Measurements from ENCODE around the gene COL5A3. TPM values are rescaled to one million over a fixed set of nuclear protein-coding genes. Genes with fewer than 3 reads are reported as not detected.

The COL5A3 gene
- total and polyA plus RNA-seq, 2 experiments from 2014 or later: 1.0 to 1.2 TPM

DNA sequence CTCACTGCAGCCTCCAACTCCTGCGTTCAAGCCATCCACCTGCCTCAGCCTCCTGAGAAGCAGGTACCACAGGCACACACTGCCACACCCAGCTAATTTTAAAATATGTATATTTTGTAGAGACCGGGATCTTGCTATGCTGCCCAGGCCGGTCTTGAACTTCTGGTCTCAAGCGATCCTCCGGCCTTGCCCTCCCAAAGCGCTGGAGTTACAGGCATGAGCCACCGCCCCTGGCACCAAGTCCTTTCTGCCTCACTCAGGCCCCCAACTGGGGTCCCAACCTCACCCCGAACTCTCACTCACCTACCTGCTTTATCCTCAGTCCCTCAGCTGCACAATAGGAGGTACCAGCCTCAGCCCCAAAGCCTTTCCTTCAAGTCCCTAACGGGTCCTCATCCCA, 635 bp upstream of the COL5A3 start:
- H3K27me3 Mint-ChIP-seq (ENCODE audit: insufficient read depth, low read depth, poor library complexity): peaks cover 30% of the 10 kb centered on the region
- no peak overlapping the region for H3K27ac ChIP-seq (ENCODE audit: low read depth)

More for the DNA sequence above, 635 bp upstream of the COL5A3 start:
- Histone ChIP-seq H3K4me2 (no peak overlapping the region), H3K27me3 (ENCODE audit: insufficient read depth) (peaks cover 24% of the 10 kb centered on the region), H3K36me3 (ENCODE audit: insufficient read depth) (no peaks in the 10 kb centered on the region), H3K79me2 (replicated peaks; ENCODE audit: insufficient read depth) (no peaks in the 10 kb centered on the region), H3F3A (replicated peaks; ENCODE audit: low read depth) (no peaks in the 10 kb centered on the region), H3K9me2 (ENCODE audit: insufficient read depth) (no peaks in the 10 kb centered on the region), H2AFZ (no peak overlapping the region), H3K4me3 (peak overlapping the region; percentile 56), H4K20me1 (replicated peaks; ENCODE audit: insufficient read depth) (no peaks in the 10 kb centered on the region), H3K4me1 (ENCODE audit: insufficient read depth) (no peaks in the 10 kb centered on the region)
- ATAC-seq: no peak
- DNase-seq (ENCODE audit: low spot score): no peak
- TF ChIP-seq NANOG (IDR thresholded peaks at IDR 0.05; ENCODE audit: borderline replicate concordance): no peak
- TF ChIP-seq CREB1 (CRISPR knock-in tag; IDR thresholded peaks at IDR 0.05; ENCODE audit: low read depth): no peak
- TF ChIP-seq EZH2 (IDR thresholded peaks at IDR 0.05; ENCODE audit: low read depth, unreplicated experiment): no peak
- TF ChIP-seq, protein P1, sequence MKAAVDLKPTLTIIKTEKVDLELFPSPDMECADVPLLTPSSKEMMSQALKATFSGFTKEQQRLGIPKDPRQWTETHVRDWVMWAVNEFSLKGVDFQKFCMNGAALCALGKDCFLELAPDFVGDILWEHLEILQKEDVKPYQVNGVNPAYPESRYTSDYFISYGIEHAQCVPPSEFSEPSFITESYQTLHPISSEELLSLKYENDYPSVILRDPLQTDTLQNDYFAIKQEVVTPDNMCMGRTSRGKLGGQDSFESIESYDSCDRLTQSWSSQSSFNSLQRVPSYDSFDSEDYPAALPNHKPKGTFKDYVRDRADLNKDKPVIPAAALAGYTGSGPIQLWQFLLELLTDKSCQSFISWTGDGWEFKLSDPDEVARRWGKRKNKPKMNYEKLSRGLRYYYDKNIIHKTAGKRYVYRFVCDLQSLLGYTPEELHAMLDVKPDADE (IDR thresholded peaks at IDR 0.05): no peak
- TF ChIP-seq EZH2phosphoT487 (IDR thresholded peaks at IDR 0.05; ENCODE audit: unreplicated experiment): no peak
- no peak for TF ChIP-seq POLR2AphosphoS5 (IDR thresholded peaks at IDR 0.05; ENCODE audit: low read depth)
- TF ChIP-seq CTCF (conservative IDR thresholded peaks at IDR 0.05; ENCODE audit: low read depth in 2 of 2): no peak
- TF ChIP-seq ZNF114 (CRISPR knock-in tag; IDR thresholded peaks at IDR 0.05): no peak
- TF ChIP-seq STAT1 (IDR thresholded peaks at IDR 0.05; ENCODE audit: unreplicated experiment): no peak
- TF ChIP-seq REST (IDR thresholded peaks at IDR 0.05; ENCODE audit: unreplicated experiment): no peak
- TF ChIP-seq, protein P2, sequence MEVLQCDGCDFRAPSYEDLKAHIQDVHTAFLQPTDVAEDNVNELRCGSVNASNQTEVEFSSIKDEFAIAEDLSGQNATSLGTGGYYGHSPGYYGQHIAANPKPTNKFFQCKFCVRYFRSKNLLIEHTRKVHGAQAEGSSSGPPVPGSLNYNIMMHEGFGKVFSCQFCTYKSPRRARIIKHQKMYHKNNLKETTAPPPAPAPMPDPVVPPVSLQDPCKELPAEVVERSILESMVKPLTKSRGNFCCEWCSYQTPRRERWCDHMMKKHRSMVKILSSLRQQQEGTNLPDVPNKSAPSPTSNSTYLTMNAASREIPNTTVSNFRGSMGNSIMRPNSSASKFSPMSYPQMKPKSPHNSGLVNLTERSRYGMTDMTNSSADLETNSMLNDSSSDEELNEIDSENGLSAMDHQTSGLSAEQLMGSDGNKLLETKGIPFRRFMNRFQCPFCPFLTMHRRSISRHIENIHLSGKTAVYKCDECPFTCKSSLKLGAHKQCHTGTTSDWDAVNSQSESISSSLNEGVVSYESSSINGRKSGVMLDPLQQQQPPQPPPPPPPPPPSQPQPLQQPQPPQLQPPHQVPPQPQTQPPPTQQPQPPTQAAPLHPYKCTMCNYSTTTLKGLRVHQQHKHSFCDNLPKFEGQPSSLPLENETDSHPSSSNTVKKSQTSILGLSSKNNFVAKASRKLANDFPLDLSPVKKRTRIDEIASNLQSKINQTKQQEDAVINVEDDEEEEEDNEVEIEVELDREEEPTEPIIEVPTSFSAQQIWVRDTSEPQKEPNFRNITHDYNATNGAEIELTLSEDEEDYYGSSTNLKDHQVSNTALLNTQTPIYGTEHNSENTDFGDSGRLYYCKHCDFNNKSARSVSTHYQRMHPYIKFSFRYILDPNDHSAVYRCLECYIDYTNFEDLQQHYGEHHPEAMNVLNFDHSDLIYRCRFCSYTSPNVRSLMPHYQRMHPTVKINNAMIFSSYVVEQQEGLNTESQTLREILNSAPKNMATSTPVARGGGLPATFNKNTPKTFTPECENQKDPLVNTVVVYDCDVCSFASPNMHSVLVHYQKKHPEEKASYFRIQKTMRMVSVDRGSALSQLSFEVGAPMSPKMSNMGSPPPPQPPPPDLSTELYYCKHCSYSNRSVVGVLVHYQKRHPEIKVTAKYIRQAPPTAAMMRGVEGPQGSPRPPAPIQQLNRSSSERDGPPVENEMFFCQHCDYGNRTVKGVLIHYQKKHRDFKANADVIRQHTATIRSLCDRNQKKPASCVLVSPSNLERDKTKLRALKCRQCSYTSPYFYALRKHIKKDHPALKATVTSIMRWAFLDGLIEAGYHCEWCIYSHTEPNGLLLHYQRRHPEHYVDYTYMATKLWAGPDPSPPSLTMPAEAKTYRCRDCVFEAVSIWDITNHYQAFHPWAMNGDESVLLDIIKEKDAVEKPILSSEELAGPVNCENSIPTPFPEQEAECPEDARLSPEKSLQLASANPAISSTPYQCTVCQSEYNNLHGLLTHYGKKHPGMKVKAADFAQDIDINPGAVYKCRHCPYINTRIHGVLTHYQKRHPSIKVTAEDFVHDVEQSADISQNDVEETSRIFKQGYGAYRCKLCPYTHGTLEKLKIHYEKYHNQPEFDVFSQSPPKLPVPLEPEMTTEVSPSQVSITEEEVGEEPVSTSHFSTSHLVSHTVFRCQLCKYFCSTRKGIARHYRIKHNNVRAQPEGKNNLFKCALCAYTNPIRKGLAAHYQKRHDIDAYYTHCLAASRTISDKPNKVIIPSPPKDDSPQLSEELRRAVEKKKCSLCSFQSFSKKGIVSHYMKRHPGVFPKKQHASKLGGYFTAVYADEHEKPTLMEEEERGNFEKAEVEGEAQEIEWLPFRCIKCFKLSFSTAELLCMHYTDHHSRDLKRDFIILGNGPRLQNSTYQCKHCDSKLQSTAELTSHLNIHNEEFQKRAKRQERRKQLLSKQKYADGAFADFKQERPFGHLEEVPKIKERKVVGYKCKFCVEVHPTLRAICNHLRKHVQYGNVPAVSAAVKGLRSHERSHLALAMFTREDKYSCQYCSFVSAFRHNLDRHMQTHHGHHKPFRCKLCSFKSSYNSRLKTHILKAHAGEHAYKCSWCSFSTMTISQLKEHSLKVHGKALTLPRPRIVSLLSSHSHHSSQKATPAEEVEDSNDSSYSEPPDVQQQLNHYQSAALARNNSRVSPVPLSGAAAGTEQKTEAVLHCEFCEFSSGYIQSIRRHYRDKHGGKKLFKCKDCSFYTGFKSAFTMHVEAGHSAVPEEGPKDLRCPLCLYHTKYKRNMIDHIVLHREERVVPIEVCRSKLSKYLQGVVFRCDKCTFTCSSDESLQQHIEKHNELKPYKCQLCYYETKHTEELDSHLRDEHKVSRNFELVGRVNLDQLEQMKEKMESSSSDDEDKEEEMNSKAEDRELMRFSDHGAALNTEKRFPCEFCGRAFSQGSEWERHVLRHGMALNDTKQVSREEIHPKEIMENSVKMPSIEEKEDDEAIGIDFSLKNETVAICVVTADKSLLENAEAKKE (CRISPR knock-in tag; IDR thresholded peaks at IDR 0.05): no peak
- no peak for TF ChIP-seq JUNB (IDR thresholded peaks at IDR 0.05; ENCODE audit: unreplicated experiment)
- TF ChIP-seq ZNF331 (CRISPR knock-in tag; IDR thresholded peaks at IDR 0.05; ENCODE audit: low read depth): no peak
- no peaks in the 10 kb centered on the region; the same call in 1 of the 3 replicates for H3K9me3 Mint-ChIP-seq
- no peaks in the 10 kb centered on the region; the same call in 2 of the 3 replicates for H3K36me3 Mint-ChIP-seq (ENCODE audit: low read depth)
- H3K4me3 Mint-ChIP-seq: peak overlapping the region; percentile 22; the same call in 2 of the 3 replicates
- H3K27ac Mint-ChIP-seq: no peak overlapping the region
- H3K4me1 Mint-ChIP-seq: peaks cover 15% of the 10 kb centered on the region
